OCI-LY7 (cell line): Measurements from ENCODE around the gene CRYAB.

ENCODE experiments used
- EZH2phosphoT487 ChIP-seq: fragments of 200-600 bp; sonication (generic); IDR thresholded peaks from 2 replicates; pipeline ENCODE4 v1.6.1; 2018; ENCODE audit warnings: low read depth, borderline replicate concordance, mild to moderate bottlenecking, mixed run types, antibody characterized with exemption, low read length, moderate library complexity, mixed read lengths
- TF ChIP-seq, protein P1 (sequence below): fragments of 200-600 bp; sonication (generic); conservative IDR thresholded peaks from 2 replicates; pipeline ENCODE4 v1.5.1; 2014; ENCODE audit warnings: mild to moderate bottlenecking, antibody characterized with exemption, low read length, moderate library complexity, mixed read lengths

GRCh38 chr11:111932611-111932950 is 21.0 kb upstream of the CRYAB start:
- TF ChIP-seq, protein P1, sequence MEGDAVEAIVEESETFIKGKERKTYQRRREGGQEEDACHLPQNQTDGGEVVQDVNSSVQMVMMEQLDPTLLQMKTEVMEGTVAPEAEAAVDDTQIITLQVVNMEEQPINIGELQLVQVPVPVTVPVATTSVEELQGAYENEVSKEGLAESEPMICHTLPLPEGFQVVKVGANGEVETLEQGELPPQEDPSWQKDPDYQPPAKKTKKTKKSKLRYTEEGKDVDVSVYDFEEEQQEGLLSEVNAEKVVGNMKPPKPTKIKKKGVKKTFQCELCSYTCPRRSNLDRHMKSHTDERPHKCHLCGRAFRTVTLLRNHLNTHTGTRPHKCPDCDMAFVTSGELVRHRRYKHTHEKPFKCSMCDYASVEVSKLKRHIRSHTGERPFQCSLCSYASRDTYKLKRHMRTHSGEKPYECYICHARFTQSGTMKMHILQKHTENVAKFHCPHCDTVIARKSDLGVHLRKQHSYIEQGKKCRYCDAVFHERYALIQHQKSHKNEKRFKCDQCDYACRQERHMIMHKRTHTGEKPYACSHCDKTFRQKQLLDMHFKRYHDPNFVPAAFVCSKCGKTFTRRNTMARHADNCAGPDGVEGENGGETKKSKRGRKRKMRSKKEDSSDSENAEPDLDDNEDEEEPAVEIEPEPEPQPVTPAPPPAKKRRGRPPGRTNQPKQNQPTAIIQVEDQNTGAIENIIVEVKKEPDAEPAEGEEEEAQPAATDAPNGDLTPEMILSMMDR = no peak
- no peak for TF ChIP-seq EZH2phosphoT487
